Large intestine (tissue), 3 donors: Measurements from ENCODE around the gene NCAM2. TPM values are rescaled to one million over a fixed set of nuclear protein-coding genes. Genes with fewer than 3 reads are reported as not detected.

Source experiments
- DNase-seq, 2 donors: peaks; one replicate each; pipeline versions ENCODE4 v3.0.0 to v3.0.0-alpha.2; 2013
- H3K27ac ChIP-seq: one replicate; pipeline ENCODE4 v1.5.1; 2013; ENCODE audit warnings: low read length
- H3K27me3 ChIP-seq: 2 replicates; pipeline ENCODE4 v1.6.1; 2013; ENCODE audit warnings: low read length; ENCODE audit not compliant: control insufficient read depth, insufficient read depth
- H3K36me3 ChIP-seq: 2 replicates; pipeline ENCODE4 v1.6.1; 2013; ENCODE audit warnings: low read length; ENCODE audit not compliant: control insufficient read depth, insufficient read depth
- H3K4me1 ChIP-seq: one replicate; pipeline ENCODE4 v1.6.1; 2013; ENCODE audit warnings: low read length; ENCODE audit not compliant: control insufficient read depth, insufficient read depth
- H3K4me3 ChIP-seq: one replicate; pipeline ENCODE4 v1.5.1; 2013; ENCODE audit warnings: low read length
- H3K9me3 ChIP-seq: one replicate; pipeline ENCODE4 v1.6.1; 2013; ENCODE audit warnings: mild to moderate bottlenecking, low read depth, low read length, moderate library complexity; ENCODE audit not compliant: control insufficient read depth
- WGBS: methylation state at CpG from one replicate; pipeline ENCODE4 v1.1.5; 2013; ENCODE audit warnings: low lambda C conversion rate; ENCODE audit not compliant: insufficient coverage; 5-methylcytosine and 5-hydroxymethylcytosine counted together
- polyA plus RNA-seq: library from polyadenylated mRNA; unstranded; fragments of 120-200 nt; gene quantifications from one replicate; pipeline ENCODE4 v1.2.1, GENCODE V29; 2013

The NCAM2 gene
- polyA plus RNA-seq, 1 donor = 7.7 TPM

GRCh38 chr21:21464684-21465083, 466.5 kb downstream of the NCAM2 start:
- no peaks in the 10 kb centered on the region for H3K27me3 ChIP-seq
- WGBS = 100% methylated on average over 1 of the region's 1 CpG
- H3K4me3 ChIP-seq = no peak overlapping the region
- H3K36me3 ChIP-seq = no peaks in the 10 kb centered on the region
- no peaks in the 10 kb centered on the region for H3K9me3 ChIP-seq
- H3K27ac ChIP-seq = no peak overlapping the region
- DNase-seq = no peak
- H3K4me1 ChIP-seq = no peaks in the 10 kb centered on the region

GRCh38 chr21:21466752-21467151, 468.5 kb downstream of the NCAM2 start:
- H3K36me3 ChIP-seq = no peaks in the 10 kb centered on the region
- no peak for DNase-seq
- no CpG with 5 or more reads among the region's 1 CpG for WGBS
- H3K27me3 ChIP-seq = no peaks in the 10 kb centered on the region
- H3K4me1 ChIP-seq = no peaks in the 10 kb centered on the region
- H3K27ac ChIP-seq = no peak overlapping the region
- H3K4me3 ChIP-seq = no peak overlapping the region
- H3K9me3 ChIP-seq = no peaks in the 10 kb centered on the region

- Histone ChIP-seq H3K9me3 (no peaks in the 10 kb centered on the region), H3K27me3 (no peaks in the 10 kb centered on the region), H3K4me3 (no peak overlapping the region), H3K27ac (no peak overlapping the region), H3K4me1 (no peaks in the 10 kb centered on the region), H3K36me3 (no peaks in the 10 kb centered on the region)
- DNase-seq = no peak
Measured at GRCh38 chr21:21468003-21468402, 469.8 kb downstream of the NCAM2 start.

GRCh38 chr21:21481239-21481638, 483.0 kb downstream of the NCAM2 start:
- no peaks in the 10 kb centered on the region for H3K4me1 ChIP-seq
- H3K27ac ChIP-seq = no peak overlapping the region
- H3K36me3 ChIP-seq = no peaks in the 10 kb centered on the region
- peaks cover 2% of the 10 kb centered on the region for H3K9me3 ChIP-seq
- H3K4me3 ChIP-seq = no peak overlapping the region
- WGBS = 72% methylated on average over 2 of the region's 3 CpGs
- DNase-seq = no peak
- H3K27me3 ChIP-seq = no peaks in the 10 kb centered on the region

- DNase-seq = no peak
- H3K4me3 ChIP-seq = no peak overlapping the region
- no peaks in the 10 kb centered on the region for H3K36me3 ChIP-seq
- H3K27me3 ChIP-seq = no peaks in the 10 kb centered on the region
- no peaks in the 10 kb centered on the region for H3K9me3 ChIP-seq
- no CpG with 5 or more reads among the region's 6 CpGs for WGBS
- H3K4me1 ChIP-seq = no peaks in the 10 kb centered on the region
- H3K27ac ChIP-seq = no peak overlapping the region
Measured at GRCh38 chr21:21508859-21509258, 510.6 kb downstream of the NCAM2 start.

- DNase-seq = no peak
- Histone ChIP-seq H3K27me3 (no peaks in the 10 kb centered on the region), H3K36me3 (no peaks in the 10 kb centered on the region), H3K27ac (no peak overlapping the region), H3K4me3 (no peak overlapping the region), H3K4me1 (no peaks in the 10 kb centered on the region), H3K9me3 (no peaks in the 10 kb centered on the region)
Measured at GRCh38 chr21:21530680-21531079, 532.5 kb downstream of the NCAM2 start.

- Histone ChIP-seq H3K4me3 (no peak overlapping the region), H3K4me1 (no peaks in the 10 kb centered on the region), H3K36me3 (no peaks in the 10 kb centered on the region), H3K27me3 (no peaks in the 10 kb centered on the region), H3K9me3 (no peaks in the 10 kb centered on the region), H3K27ac (no peak overlapping the region)
- DNase-seq = no peak
- 88% methylated on average over 4 of the region's 5 CpGs for WGBS
Measured at GRCh38 chr21:21547368-21547953, 549.3 kb downstream of the NCAM2 start.

GRCh38 chr21:21559285-21560045, 561.3 kb downstream of the NCAM2 start:
- DNase-seq = no peak
- Histone ChIP-seq H3K36me3 (no peaks in the 10 kb centered on the region), H3K4me1 (no peaks in the 10 kb centered on the region), H3K27ac (no peak overlapping the region), H3K27me3 (no peaks in the 10 kb centered on the region), H3K9me3 (no peaks in the 10 kb centered on the region), H3K4me3 (no peak overlapping the region)
- WGBS = no CpG with 5 or more reads among the region's 2 CpGs
